HG02571 (cell line): ENCODE results near the gene NUCB1.
"Not testable (repeated sequence)": the region's sequence is repeated elsewhere in the genome, so short reads cannot be mapped to it uniquely, and the experiment has no call there.

Experiments used
- ATAC-seq: cut with Tn5 transposase; IDR thresholded peaks from one replicate; pipeline ENCODE4 v1.9.1; 2021; ENCODE audit warnings: mild to moderate bottlenecking, moderate library complexity; ENCODE audit not compliant: unreplicated experiment

NUCB1 gene

GRCh38 chr19:48902291-48902690 is 2.2 kb downstream of the NUCB1 start:
- not testable (repeated sequence) for ATAC-seq

DNA sequence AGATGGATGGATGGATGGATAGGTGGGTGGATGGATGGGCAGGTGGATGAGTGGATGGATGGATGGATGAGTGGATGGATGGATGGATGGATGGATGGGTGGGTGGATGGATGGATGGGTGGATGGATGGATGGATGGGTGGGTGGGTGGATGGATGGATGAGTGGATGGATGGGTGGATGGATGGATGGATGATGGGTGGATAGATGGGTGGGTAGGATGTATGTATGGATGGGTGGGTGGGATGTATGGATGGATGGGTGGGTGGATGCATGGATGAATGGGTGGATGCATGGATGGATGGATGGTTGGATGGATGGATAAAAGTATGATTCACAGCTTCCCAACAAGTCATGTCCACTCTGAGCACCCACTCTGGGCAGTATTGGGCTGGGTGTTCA is 3.7 kb downstream of the NUCB1 start:
- ATAC-seq = not testable (repeated sequence)

- no peak for ATAC-seq
These were observed 5.6 kb downstream of the NUCB1 start for GRCh38 chr19:48905664-48906063.

- no peak for ATAC-seq
These were observed 6.2 kb downstream of the NUCB1 start for GRCh38 chr19:48906324-48906723.

DNA sequence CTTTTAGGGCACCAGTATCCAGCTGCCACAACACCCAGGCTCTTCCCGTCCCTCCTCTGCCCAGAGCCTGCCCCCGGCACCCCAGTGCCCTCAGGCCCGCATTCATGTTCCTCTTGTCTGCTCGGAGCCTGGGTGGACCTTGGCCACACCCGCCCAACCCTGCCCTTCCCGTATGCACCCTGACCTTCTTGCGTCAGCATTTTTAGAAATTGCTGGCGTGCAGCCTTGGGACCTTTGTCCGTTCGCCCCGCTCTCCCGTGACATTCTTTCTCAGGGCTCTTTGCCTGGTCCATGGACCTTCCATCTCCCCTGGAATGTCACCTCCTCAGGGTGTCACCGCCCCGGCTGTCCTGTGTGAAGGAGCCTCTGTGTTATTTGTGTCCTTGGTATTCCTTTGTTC is 7.6 kb downstream of the NUCB1 start:
- ATAC-seq = no peak

DNA sequence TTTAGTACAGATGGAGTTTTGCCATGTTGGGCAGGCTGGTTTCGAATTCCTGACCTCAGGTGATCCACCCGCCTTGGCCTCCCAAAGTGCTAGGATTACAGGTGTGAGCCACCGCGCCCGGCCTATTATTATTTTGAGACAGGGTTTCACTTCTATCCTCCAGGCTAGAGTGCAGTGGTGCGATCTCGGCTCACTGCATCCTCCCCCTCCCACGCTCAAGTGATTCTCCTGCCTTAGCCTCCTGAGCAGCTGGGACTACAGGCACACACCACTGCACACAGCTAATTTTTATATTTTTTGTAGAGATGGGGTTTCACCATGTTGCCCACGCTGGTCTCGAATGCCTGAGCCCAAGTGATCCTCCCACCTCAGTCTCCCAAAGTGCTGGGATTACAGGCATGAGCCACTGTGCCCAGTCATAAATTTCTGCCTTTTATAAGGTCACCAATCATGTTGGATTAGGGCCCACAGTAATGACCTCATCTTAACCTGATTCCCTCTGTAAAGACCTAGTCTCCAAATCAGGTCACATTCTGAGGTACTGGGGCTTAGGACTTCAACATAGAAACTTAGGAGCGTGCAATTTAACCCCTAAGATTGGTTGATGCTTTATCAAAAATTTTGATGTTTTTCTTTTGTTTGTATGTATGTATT is 9.4 kb downstream of the NUCB1 start:
- not testable (repeated sequence) for ATAC-seq

DNA sequence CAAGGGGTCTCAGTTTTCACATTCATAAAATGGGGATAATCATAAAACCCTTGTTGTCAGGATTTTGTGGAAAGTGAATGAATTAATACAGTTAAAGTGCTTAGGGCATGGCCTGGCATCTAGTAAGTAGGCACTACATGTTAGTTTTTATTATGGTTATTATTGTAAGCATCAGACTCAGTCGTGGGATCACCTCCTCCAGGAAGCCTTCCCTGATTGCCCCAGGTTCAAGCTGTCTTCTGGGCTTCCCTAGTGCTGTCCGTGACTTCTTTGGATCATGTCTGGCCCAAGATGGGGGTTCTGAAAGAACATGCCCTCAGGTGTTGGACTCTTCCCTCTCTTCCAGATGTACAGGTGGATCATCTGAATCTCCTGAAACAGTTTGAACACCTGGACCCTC is 10.7 kb downstream of the NUCB1 start:
- no peak for ATAC-seq

- ATAC-seq = no peak
These were observed 13.2 kb downstream of the NUCB1 start for GRCh38 chr19:48913114-48913889.

GRCh38 chr19:48914181-48914580 is 14.1 kb downstream of the NUCB1 start:
- no peak for ATAC-seq

- ATAC-seq = no peak
These were observed 15.6 kb downstream of the NUCB1 start for GRCh38 chr19:48915757-48916156.

- ATAC-seq = no peak
These were observed 18.0 kb downstream of the NUCB1 start for GRCh38 chr19:48918071-48918470.

GRCh38 chr19:48918801-48919247 is 18.7 kb downstream of the NUCB1 start:
- ATAC-seq = no peak

GRCh38 chr19:48919271-48919670 is 19.2 kb downstream of the NUCB1 start:
- ATAC-seq = not testable (repeated sequence)

DNA sequence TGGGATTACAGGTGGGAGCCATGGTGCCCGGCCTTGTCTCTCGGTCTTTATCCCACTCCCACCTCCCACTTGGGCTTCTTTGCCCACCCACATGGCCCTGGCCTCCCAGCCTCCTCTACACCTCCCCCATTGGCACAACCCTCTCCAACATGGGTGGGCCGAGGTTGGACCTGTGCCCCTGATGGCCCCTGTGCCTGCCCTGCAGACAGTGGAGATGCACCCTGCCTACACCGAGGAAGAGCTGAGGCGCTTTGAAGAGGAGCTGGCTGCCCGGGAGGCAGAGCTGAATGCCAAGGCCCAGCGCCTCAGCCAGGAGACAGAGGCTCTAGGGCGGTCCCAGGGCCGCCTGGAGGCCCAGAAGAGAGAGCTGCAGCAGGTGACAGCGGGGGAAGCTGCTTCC is 20.8 kb downstream of the NUCB1 start:
- no peak for ATAC-seq

DNA sequence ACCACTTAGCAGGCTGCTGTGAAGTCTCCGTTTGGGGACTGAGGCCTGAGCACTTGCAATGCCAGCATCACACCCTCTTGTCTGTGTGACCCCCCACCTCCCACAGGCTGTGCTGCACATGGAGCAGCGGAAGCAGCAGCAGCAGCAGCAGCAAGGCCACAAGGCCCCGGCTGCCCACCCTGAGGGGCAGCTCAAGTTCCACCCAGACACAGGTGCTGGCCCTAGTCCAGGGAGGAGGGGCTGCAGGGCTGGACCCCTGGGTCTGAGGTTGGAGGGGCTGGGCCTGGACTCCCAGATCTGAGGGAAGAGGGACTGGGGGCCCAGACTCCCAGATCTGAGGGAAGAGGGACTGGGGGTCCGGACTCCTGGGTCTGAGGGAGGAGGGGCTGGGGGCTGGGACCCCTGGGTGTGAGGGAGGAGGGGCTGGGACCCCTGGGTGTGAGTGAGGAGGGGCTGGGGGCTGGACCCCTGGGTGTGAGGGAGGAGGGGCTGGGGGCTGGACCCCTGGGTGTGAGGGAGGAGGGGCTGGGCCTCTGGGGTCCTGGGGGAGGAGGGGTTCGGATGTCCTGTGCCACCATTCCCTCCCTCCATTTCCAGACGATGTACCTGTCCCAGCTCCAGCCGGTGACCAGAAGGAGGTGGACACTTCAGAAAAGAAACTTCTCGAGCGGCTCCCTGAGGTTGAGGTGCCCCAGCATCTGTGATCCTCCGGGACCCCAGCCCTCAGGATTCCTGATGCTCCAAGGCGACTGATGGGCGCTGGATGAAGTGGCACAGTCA is 21.8 kb downstream of the NUCB1 start:
- ATAC-seq = no peak

GRCh38 chr19:48922548-48923490 is 22.7 kb downstream of the NUCB1 start:
- ATAC-seq = no peak

DNA sequence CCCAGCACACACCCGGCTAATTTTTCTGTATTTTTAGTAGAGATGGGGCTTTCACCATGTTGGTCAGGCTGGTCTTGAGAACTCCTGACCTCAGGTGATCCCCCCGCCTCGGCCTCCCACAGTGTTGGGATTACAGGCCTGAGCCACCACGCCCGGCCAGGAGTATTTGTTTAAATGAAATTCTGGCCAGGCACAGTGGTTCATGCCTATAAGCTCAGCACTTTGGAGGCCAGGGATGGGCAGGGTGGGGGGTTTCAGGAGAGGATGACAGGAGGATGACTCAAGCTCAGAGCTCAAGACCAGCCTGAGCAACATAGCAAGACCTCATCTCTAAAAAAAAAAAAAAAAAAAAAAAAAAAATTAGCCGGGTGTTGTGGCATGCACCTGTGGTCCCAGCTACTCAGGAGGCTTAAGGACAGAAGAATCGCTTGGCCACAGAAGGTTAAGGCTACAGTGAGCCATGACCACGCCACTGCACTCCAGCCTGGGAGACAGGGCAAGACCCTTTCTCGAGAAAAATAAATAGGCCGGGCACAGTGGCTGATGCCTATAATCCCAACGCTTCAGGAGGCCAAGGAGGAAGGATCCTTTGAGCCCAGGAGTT is 25.2 kb downstream of the NUCB1 start:
- no peak for ATAC-seq

- ATAC-seq = not testable (repeated sequence)
These were observed 25.8 kb downstream of the NUCB1 start for GRCh38 chr19:48925890-48926289.

- ATAC-seq = no peak
These were observed 26.8 kb downstream of the NUCB1 start for GRCh38 chr19:48926909-48927308.

GRCh38 chr19:48927692-48928091 is 27.6 kb downstream of the NUCB1 start:
- ATAC-seq = not testable (repeated sequence)
